ENCODE results near the gene DMWD.

DNA sequence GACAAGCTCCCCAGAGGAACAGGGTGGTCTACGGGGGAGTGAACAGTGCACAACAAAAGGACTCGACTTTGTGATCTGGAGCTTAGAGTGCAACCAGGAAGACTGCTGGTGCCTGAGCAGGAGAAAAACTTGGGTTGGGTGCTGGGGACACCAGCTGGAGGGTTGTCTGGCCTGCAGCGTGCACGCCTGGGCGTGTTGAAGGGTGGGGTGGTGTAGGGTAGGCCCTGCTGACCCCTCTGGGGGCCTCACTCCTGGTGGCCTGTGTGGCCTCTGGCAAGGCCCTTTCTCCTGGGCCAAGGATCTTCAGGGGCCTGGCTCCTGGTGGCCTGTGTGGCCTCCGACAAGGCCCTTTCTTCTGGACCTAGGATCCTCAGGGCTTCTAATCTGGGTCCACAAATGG is 27.1 kb upstream of the DMWD start:
- TF ChIP-seq FOXM1 (IDR thresholded peaks at IDR 0.05; ENCODE audit: low read depth) (no peak), SMC3 (IDR thresholded peaks at IDR 0.05; ENCODE audit: low read depth, low read length) (no peak), RFX5 (IDR thresholded peaks at IDR 0.05; ENCODE audit: low read length) (no peak)
- TF ChIP-seq, protein P1, sequence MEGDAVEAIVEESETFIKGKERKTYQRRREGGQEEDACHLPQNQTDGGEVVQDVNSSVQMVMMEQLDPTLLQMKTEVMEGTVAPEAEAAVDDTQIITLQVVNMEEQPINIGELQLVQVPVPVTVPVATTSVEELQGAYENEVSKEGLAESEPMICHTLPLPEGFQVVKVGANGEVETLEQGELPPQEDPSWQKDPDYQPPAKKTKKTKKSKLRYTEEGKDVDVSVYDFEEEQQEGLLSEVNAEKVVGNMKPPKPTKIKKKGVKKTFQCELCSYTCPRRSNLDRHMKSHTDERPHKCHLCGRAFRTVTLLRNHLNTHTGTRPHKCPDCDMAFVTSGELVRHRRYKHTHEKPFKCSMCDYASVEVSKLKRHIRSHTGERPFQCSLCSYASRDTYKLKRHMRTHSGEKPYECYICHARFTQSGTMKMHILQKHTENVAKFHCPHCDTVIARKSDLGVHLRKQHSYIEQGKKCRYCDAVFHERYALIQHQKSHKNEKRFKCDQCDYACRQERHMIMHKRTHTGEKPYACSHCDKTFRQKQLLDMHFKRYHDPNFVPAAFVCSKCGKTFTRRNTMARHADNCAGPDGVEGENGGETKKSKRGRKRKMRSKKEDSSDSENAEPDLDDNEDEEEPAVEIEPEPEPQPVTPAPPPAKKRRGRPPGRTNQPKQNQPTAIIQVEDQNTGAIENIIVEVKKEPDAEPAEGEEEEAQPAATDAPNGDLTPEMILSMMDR (IDR thresholded peaks at IDR 0.05), result no peak

Data from SK-N-SH (cell line).